ENCODE data around the gene PURB.
"Not testable (repeated sequence)": the region's sequence is repeated elsewhere in the genome, so short reads cannot be mapped to it uniquely, and the experiment has no call there.

PURB gene

GRCh38 chr7:44885394-44886317 is at the start of gene PURB:
TSS of gene PURB (minus strand) at chr7:44885530. CDS start at chr7:44885348, 182 bp downstream.
- peak; percentile 93 for DNase-seq (ENCODE audit: extremely low read depth, low read depth)
- TF ChIP-seq CTCF (IDR thresholded peaks at IDR 0.05; ENCODE audit: low read depth, low read length, missing control alignments), result no peak
- peak within 1 kb of the TSS; percentile 76 for H3K4me3 ChIP-seq (replicated peaks; ENCODE audit: low read depth, low read length)

GRCh38 chr7:44935016-44935415 is 49.7 kb upstream of the PURB start:
- no peak for DNase-seq (ENCODE audit: extremely low read depth, low read depth)
- H3K4me3 ChIP-seq (replicated peaks; ENCODE audit: low read depth, low read length), result no peak overlapping the region
- TF ChIP-seq CTCF (IDR thresholded peaks at IDR 0.05; ENCODE audit: low read depth, low read length, missing control alignments), result no peak

GRCh38 chr7:44934510-44934909 is 49.2 kb upstream of the PURB start:
- H3K4me3 ChIP-seq (replicated peaks; ENCODE audit: low read depth, low read length); DNase-seq (ENCODE audit: extremely low read depth, low read depth): not testable (repeated sequence)

GRCh38 chr7:44930921-44931320 is 45.6 kb upstream of the PURB start:
- no peak for TF ChIP-seq CTCF (IDR thresholded peaks at IDR 0.05; ENCODE audit: low read depth, low read length, missing control alignments)
- H3K4me3 ChIP-seq (replicated peaks; ENCODE audit: low read depth, low read length), result no peak overlapping the region
- DNase-seq (ENCODE audit: extremely low read depth, low read depth), result no peak

- no peak for DNase-seq (ENCODE audit: extremely low read depth, low read depth)
- no peak for TF ChIP-seq CTCF (IDR thresholded peaks at IDR 0.05; ENCODE audit: low read depth, low read length, missing control alignments)
- H3K4me3 ChIP-seq (replicated peaks; ENCODE audit: low read depth, low read length), result no peak overlapping the region
These were observed 37.0 kb upstream of the PURB start for GRCh38 chr7:44922351-44922694.

GRCh38 chr7:44921607-44922350 is 36.4 kb upstream of the PURB start:
- H3K4me3 ChIP-seq (replicated peaks; ENCODE audit: low read depth, low read length), result no peak overlapping the region
- peak; percentile 25 for DNase-seq (ENCODE audit: extremely low read depth, low read depth)
- TF ChIP-seq CTCF (IDR thresholded peaks at IDR 0.05; ENCODE audit: low read depth, low read length, missing control alignments), result peak; percentile 85

GRCh38 chr7:44920119-44920518 is 34.8 kb upstream of the PURB start:
- H3K4me3 ChIP-seq (replicated peaks; ENCODE audit: low read depth, low read length), result no peak overlapping the region
- TF ChIP-seq CTCF (IDR thresholded peaks at IDR 0.05; ENCODE audit: low read depth, low read length, missing control alignments), result no peak
- no peak for DNase-seq (ENCODE audit: extremely low read depth, low read depth)

All from HFF-Myc (cell line).